GM12878 (cell line): ENCODE data around the gene PHYH. TPM values are rescaled to one million over a fixed set of nuclear protein-coding genes. Genes with fewer than 3 reads are reported as not detected.
"Not testable (repeated sequence)": the region's sequence is repeated elsewhere in the genome, so short reads cannot be mapped to it uniquely, and the experiment has no call there.

ENCODE experiments used
- ATAC-seq: fragments of 200-7000 bp; cut with Tn5 transposase; 3 replicates; pipeline ENCODE4 v1.9.1; 2020; ENCODE audit warnings: mild to moderate bottlenecking, moderate library complexity
- BruUV-seq: library from RNA; stranded (reverse); fragments of 400-500 nt; replicated peaks from 2 replicates; lab custom pipeline; 2021; lab: Mats Ljungman, UMichigan
- CTCF ChIA-PET: fragments of 300-600 bp; sonication (Branson Sonifier 250); formaldehyde crosslinking; extraction: SDS; loops from one replicate; lab custom pipeline; 2021; ENCODE audit warnings: inconsistent platforms; lab: Yijun Ruan, JAX
- POLR2A ChIA-PET: fragments of 350-600 bp; formaldehyde crosslinking; extraction: SDS; loops from one replicate; lab custom pipeline; 2021; ENCODE audit warnings: inconsistent platforms; lab: Charles Lee
- RAD21 ChIA-PET: fragments of 300-600 bp; sonication (Branson Sonifier 250); formaldehyde crosslinking; loops from one replicate; lab custom pipeline; 2023; ENCODE audit warnings: antibody characterized with exemption; ENCODE audit not compliant: unreplicated experiment; lab: Charles Lee
- SMC1A ChIA-PET: fragments of 300-600 bp; sonication (Branson Sonifier 250); formaldehyde crosslinking; loops from one replicate; lab custom pipeline; 2023; ENCODE audit not compliant: unreplicated experiment, uncharacterized antibody; lab: Charles Lee
- DNase-seq: peaks from one replicate; pipeline ENCODE4 v3.0.0-alpha.2; 2011; ENCODE audit warnings: low read depth, low spot score
- FAIRE-seq: peaks from 3 replicates; lab custom pipeline; 2011; peaks lifted over from hg19 to GRCh38; lab: Jason Lieb, UNC
- H2AFZ ChIP-seq: 2 replicates; pipeline ENCODE4 v1.6.0; 2011; ENCODE audit warnings: low read depth, low read length, control low read depth; ENCODE audit not compliant: control insufficient read depth
- H3K27ac ChIP-seq: 2 replicates; pipeline ENCODE4 v1.5.1; 2011; ENCODE audit warnings: control low read depth; ENCODE audit not compliant: control insufficient read depth, insufficient read depth
- H3K27me3 ChIP-seq, 2 experiments: replicated peaks in 1 of 2; 2 replicates each; pipeline versions ENCODE4 v1.6.0 to v1.6.1; 2011; ENCODE audit warnings: low read length in 1 of 2; ENCODE audit not compliant: control insufficient read depth in 2 of 2, insufficient read depth in 2 of 2
- H3K36me3 ChIP-seq, 2 experiments: 2 replicates each; pipeline ENCODE4 v1.5.1; 2011; ENCODE audit warnings: low read length in 1 of 2; ENCODE audit not compliant: control insufficient read depth in 2 of 2, insufficient read depth in 2 of 2
- H3K4me1 ChIP-seq: 2 replicates; pipeline ENCODE4 v1.6.1; 2011; ENCODE audit warnings: mild to moderate bottlenecking, low read length, moderate library complexity, mixed read lengths; ENCODE audit not compliant: control insufficient read depth, insufficient read depth
- H3K4me2 ChIP-seq: 2 replicates; pipeline ENCODE4 v1.6.0; 2011; ENCODE audit warnings: control low read depth; ENCODE audit not compliant: control insufficient read depth, insufficient read depth
- H3K4me3 ChIP-seq: fragments of 200-600 bp; sonication (generic); 2 replicates; pipeline ENCODE4 v1.5.1; 2016
- H3K79me2 ChIP-seq: 2 replicates; pipeline ENCODE4 v1.6.0; 2011; ENCODE audit warnings: low read length; ENCODE audit not compliant: control insufficient read depth, insufficient read depth
- H3K9ac ChIP-seq: 2 replicates; pipeline ENCODE4 v1.8.0; 2011; ENCODE audit warnings: low read length, control low read depth, mixed read lengths; ENCODE audit not compliant: control insufficient read depth, insufficient read depth
- H3K9me3 ChIP-seq: replicated peaks from 3 replicates; pipeline ENCODE4 v1.5.1; 2011; ENCODE audit warnings: mild to moderate bottlenecking, low read length; ENCODE audit not compliant: control insufficient read depth, insufficient read depth
- H4K20me1 ChIP-seq: 2 replicates; pipeline ENCODE4 v1.6.0; 2011; ENCODE audit not compliant: control insufficient read depth, insufficient read depth
- EP300 ChIP-seq, 2 experiments: fragments of 150-350 bp in 1 of 2; IDR thresholded peaks; 2 replicates each; pipeline ENCODE4 v1.6.1; 2011 to 2012; ENCODE audit warnings: low read depth in 2 of 2, low read length in 2 of 2, borderline replicate concordance in 1 of 2, improper control_type of control experiment in 1 of 2, inconsistent platforms in 1 of 2; ENCODE audit not compliant: control insufficient read depth in 1 of 2
- HDAC2 ChIP-seq: fragments of 200-600 bp; sonication (generic); IDR thresholded peaks from 2 replicates; pipeline ENCODE4 v1.6.1; 2017
- POLR2AphosphoS5 ChIP-seq: IDR thresholded peaks from 2 replicates; pipeline ENCODE4 v1.6.1; 2011; ENCODE audit warnings: mild to moderate bottlenecking, low read length, inconsistent platforms
- SMAD1 ChIP-seq: fragments of 450-650 bp; IDR thresholded peaks from 2 replicates; pipeline ENCODE4 v1.6.1; 2018; ENCODE audit warnings: mild to moderate bottlenecking, low read depth; ENCODE audit not compliant: partially characterized antibody
- SRF ChIP-seq, 2 experiments: IDR thresholded peaks; 2 replicates each; pipeline ENCODE4 v1.6.1; 2011; ENCODE audit warnings: low read depth in 2 of 2, low read length in 2 of 2, mild to moderate bottlenecking in 1 of 2, moderate library complexity in 1 of 2
- whole genome bisulfite sequencing: methylation state at CpG from one replicate; pipeline ENCODE4 v1.1.6; 2016; ENCODE audit warnings: low lambda C conversion rate; ENCODE audit not compliant: insufficient replicate concordance, insufficient coverage; ENCODE audit errors: missing lambda C conversion rate; 5-methylcytosine and 5-hydroxymethylcytosine counted together
- in situ Hi-C: fragments of 300-500 bp; cut with MboI; formaldehyde crosslinking; loops from 9 replicates; pipeline ENCODE4 v1.14.3; 2018; ENCODE audit warnings: mixed read lengths
- intact Hi-C: fragments of 100-400 bp; cut with micrococcal nuclease; formaldehyde crosslinking; loops from one replicate; pipeline ENCODE4 v1.14.2; 2022; ENCODE audit not compliant: unreplicated experiment
- polyA plus RNA-seq, 11 experiments: library from polyadenylated mRNA; depleted of rRNA in 4 of 11; unstranded in 6 of 11; stranded (reverse) in 5 of 11; fragments of >200 nt; fragmentation: Nextera tagmentation in 4 of 11; fragmentation: Illumina TruSeq in 1 of 11; extraction: Ambion mirVana in 4 of 11; extraction: Trizol in 1 of 11; gene quantifications; 1 replicate in 1 of 11; 2 replicates in 10 of 11; pipeline versions ENCODE4 v1.2.1 to v1.2.3, GENCODE V29; 2011 to 2016; ENCODE audit warnings: inconsistent platforms in 2 of 11, missing spikeins in 2 of 11, low read depth in 1 of 11
- total RNA-seq, 4 experiments: library from RNA; depleted of rRNA in 3 of 4; stranded (reverse); fragments of >200 nt in 3 of 4; fragmentation: Illumina TruSeq in 1 of 4; extraction: Trizol in 1 of 4; gene quantifications; 2 replicates each; pipeline versions ENCODE4 v1.2.1 to v1.2.3, GENCODE V29; 2013 to 2021
- TF ChIP-seq, protein P1 (sequence below): fragments of 150-350 bp; IDR thresholded peaks from 2 replicates; pipeline ENCODE4 v1.6.1; 2016; ENCODE audit warnings: low read depth, low read length

The PHYH gene
- total and polyA plus RNA-seq, 10 of the 15 experiments (the other 5 are each of a cell fraction or from before 2014, with no cell fraction given) = 3.2 to 10.3 (median 5.0) TPM

- Histone ChIP-seq H3K27me3 (no peaks in the 10 kb centered on the region), H3K9me3 (no peaks in the 10 kb centered on the region), H3K36me3 (peaks cover 11 to 35% of the 10 kb centered on the region in 2 experiments), H3K4me3 (no peak overlapping the region), H3K4me2 (no peak overlapping the region), H4K20me1 (no peaks in the 10 kb centered on the region), H3K4me1 (peaks cover 26% of the 10 kb centered on the region), H3K27ac (no peak overlapping the region)
- POLR2A ChIA-PET = no interaction called here
- CTCF ChIA-PET = interaction anchor here (0.5 to 0.6 kb wide), 2 partner anchors 135 to 305 kb away, joined by 3 read pairs; no protein-coding TSS in a partner anchor
- in situ Hi-C loops = no loop called here
- SMC1A ChIA-PET = interaction anchor here (0.6 kb wide), 1 partner anchor 42 kb away, joined by 3 read pairs; no protein-coding TSS in a partner anchor
- BruUV-seq = no TSS peak
- RAD21 ChIA-PET = no interaction called here
- no peak for TF ChIP-seq POLR2AphosphoS5
- TF ChIP-seq, protein P1, sequence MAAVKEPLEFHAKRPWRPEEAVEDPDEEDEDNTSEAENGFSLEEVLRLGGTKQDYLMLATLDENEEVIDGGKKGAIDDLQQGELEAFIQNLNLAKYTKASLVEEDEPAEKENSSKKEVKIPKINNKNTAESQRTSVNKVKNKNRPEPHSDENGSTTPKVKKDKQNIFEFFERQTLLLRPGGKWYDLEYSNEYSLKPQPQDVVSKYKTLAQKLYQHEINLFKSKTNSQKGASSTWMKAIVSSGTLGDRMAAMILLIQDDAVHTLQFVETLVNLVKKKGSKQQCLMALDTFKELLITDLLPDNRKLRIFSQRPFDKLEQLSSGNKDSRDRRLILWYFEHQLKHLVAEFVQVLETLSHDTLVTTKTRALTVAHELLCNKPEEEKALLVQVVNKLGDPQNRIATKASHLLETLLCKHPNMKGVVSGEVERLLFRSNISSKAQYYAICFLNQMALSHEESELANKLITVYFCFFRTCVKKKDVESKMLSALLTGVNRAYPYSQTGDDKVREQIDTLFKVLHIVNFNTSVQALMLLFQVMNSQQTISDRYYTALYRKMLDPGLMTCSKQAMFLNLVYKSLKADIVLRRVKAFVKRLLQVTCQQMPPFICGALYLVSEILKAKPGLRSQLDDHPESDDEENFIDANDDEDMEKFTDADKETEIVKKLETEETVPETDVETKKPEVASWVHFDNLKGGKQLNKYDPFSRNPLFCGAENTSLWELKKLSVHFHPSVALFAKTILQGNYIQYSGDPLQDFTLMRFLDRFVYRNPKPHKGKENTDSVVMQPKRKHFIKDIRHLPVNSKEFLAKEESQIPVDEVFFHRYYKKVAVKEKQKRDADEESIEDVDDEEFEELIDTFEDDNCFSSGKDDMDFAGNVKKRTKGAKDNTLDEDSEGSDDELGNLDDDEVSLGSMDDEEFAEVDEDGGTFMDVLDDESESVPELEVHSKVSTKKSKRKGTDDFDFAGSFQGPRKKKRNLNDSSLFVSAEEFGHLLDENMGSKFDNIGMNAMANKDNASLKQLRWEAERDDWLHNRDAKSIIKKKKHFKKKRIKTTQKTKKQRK = no peak
- TF ChIP-seq, all 136 proteins: peak for 0
- Histone ChIP-seq H3K9ac (no peak overlapping the region), H2AFZ (no peak overlapping the region), H3K79me2 (peaks cover 19% of the 10 kb centered on the region)
- ATAC-seq (no peak), FAIRE-seq (no peak), DNase-seq (no peak)
- intact Hi-C loops = no loop called here
- WGBS = 97% methylated on average over 2 of the region's 2 CpGs
Observed at GRCh38 chr10:13334556-13334955, 34.7 kb upstream of the PHYH start.

DNA sequence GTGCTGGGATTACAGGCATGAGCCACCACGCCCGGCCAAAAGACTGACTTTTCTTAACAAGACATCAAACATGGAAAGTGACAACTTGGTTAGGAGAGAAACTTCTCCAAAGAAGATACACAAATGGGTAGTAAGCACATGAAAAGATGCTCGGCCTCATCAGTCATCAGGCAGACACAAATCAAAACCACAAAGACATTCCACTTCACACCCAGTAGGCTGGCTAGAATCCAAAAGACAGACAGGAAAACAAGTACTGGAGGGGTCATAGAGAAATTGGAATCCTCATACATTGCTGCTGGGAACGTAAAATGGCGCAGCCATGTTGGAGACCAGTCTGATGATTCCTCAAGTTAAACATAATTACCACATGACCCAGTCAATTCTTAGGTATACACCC lies 31.8 kb upstream of the PHYH start:
- FAIRE-seq = no peak

GRCh38 chr10:13330980-13331379 lies 31.1 kb upstream of the PHYH start:
- POLR2A ChIA-PET = not testable (repeated sequence)
- 97% methylated on average over 8 of the region's 8 CpGs for WGBS
- CTCF ChIA-PET = interaction anchor here (1.2 kb wide), 1 partner anchor 28 kb away, joined by 4 read pairs; no protein-coding TSS in a partner anchor

More for the DNA sequence above, 31.8 kb upstream of the PHYH start:
- H3K27me3 ChIP-seq = no peaks in the 10 kb centered on the region
- H3K9ac ChIP-seq = no peak overlapping the region
- no TSS peak for BruUV-seq
- ChIA-PET POLR2A (no interaction called here), RAD21 (no interaction called here), SMC1A (no interaction called here), CTCF (interaction anchor here (1.2 kb wide), 1 partner anchor 29 kb away, joined by 4 read pairs; no protein-coding TSS in a partner anchor)
- DNase-seq (no peak), ATAC-seq (no peak)
- H2AFZ ChIP-seq = no peak overlapping the region
- H3K27ac ChIP-seq = no peak overlapping the region
- TF ChIP-seq SRF (IDR thresholded peaks at IDR 0.05; ENCODE audit: low read depth in 2 of 2, low read length in 2 of 2) (no peak), SMAD1 (no peak), HDAC2 (no peak), POLR2AphosphoS5 (no peak), EP300 (IDR thresholded peaks at IDR 0.05; ENCODE audit: borderline replicate concordance in 1 of 2, control insufficient read depth in 1 of 2, low read depth in 2 of 2, low read length in 2 of 2) (no peak)
- intact Hi-C loops (no loop called here), in situ Hi-C loops (no loop called here)
- H3K36me3 ChIP-seq = peaks cover 8 to 31% of the 10 kb centered on the region in 2 experiments
- no peak overlapping the region for H3K4me3 ChIP-seq
- H3K4me1 ChIP-seq = peaks cover 11% of the 10 kb centered on the region
- no peak overlapping the region for H3K4me2 ChIP-seq
- no peaks in the 10 kb centered on the region for H4K20me1 ChIP-seq
- H3K9me3 ChIP-seq = no peaks in the 10 kb centered on the region
- WGBS = 100% methylated on average over 5 of the region's 5 CpGs
- H3K79me2 ChIP-seq = no peaks in the 10 kb centered on the region; the same call in 1 of the 2 replicates

More at GRCh38 chr10:13330980-13331379, 31.1 kb upstream of the PHYH start:
- H3K4me2 ChIP-seq, H3K9ac ChIP-seq, in situ Hi-C loops, intact Hi-C loops, H2AFZ ChIP-seq, H3K27ac ChIP-seq, DNase-seq, ATAC-seq, H4K20me1 ChIP-seq, RAD21 ChIA-PET, H3K9me3 ChIP-seq, BruUV-seq, H3K79me2 ChIP-seq, H3K4me3 ChIP-seq, FAIRE-seq, H3K4me1 ChIP-seq, H3K27me3 ChIP-seq: not testable (repeated sequence)
- SMC1A ChIA-PET = interaction anchor here (0.7 kb wide), 1 partner anchor 9 kb away, joined by 3 read pairs; no protein-coding TSS in a partner anchor
- H3K36me3 ChIP-seq = peaks cover 9 to 29% of the 10 kb centered on the region in 2 experiments
